Prostate gland (tissue), 2 donors: ENCODE measurements around the gene SH2D3A.

Experiments used
- CTCF ChIP-seq, 4 experiments: fragments of 200-600 bp in 2 of 4; fragments of 450-650 bp in 2 of 4; sonication (generic) in 2 of 4; IDR thresholded peaks; 1 replicate in 3 of 4; 2 replicates in 1 of 4; pipeline ENCODE4 v1.5.1; 2016 to 2019; ENCODE audit warnings: antibody characterized with exemption in 4 of 4, mild to moderate bottlenecking in 2 of 4, moderate library complexity in 2 of 4
- POLR2A ChIP-seq: fragments of 450-650 bp; IDR thresholded peaks from one replicate; pipeline ENCODE4 v1.6.1; 2016; ENCODE audit warnings: antibody characterized with exemption, mild to moderate bottlenecking
- POLR2AphosphoS5 ChIP-seq: sonication (generic); formaldehyde crosslinking; IDR thresholded peaks from one replicate; pipeline ENCODE4 v1.6.1; 2017; ENCODE audit warnings: antibody characterized with exemption

- no peak for TF ChIP-seq CTCF (IDR thresholded peaks at IDR 0.05)
- TF ChIP-seq POLR2A, result no peak
- TF ChIP-seq POLR2AphosphoS5, result no peak
Measured at GRCh38 chr19:6774821-6775707, 7.8 kb upstream of the SH2D3A start.
